Tibial nerve (tissue), 4 donors: ENCODE results near the gene BIRC2. TPM values are rescaled to one million over a fixed set of nuclear protein-coding genes. Genes with fewer than 3 reads are reported as not detected.

Experiments used
- DNase-seq, 2 donors: peaks; one replicate each; pipeline ENCODE4 v3.0.0-alpha.2; 2019; ENCODE audit warnings: low spot score in 2 of 2
- H3K27ac ChIP-seq, 4 donors: fragments of 200-600 bp; sonication (generic) in 3 of 4; one replicate each; pipeline ENCODE4 v1.5.1; 2017 to 2019; ENCODE audit warnings: mild to moderate bottlenecking in 1 of 4
- H3K27me3 ChIP-seq, 2 donors: fragments of 200-600 bp; sonication (generic) in 1 of 2; one replicate each; pipeline versions ENCODE4 v1.5.1 to v1.6.0; 2017 to 2019
- H3K36me3 ChIP-seq, 3 donors: fragments of 200-600 bp; sonication (generic); one replicate each; pipeline ENCODE4 v1.5.1; 2018 to 2019
- H3K4me1 ChIP-seq, 4 donors: fragments of 200-600 bp; sonication (generic) in 3 of 4; one replicate each; pipeline ENCODE4 v1.5.1; 2017 to 2019
- H3K4me3 ChIP-seq, 4 donors: fragments of 200-600 bp; sonication (generic) in 3 of 4; one replicate each; pipeline ENCODE4 v1.5.1; 2017 to 2019; ENCODE audit warnings: mild to moderate bottlenecking in 1 of 4, moderate library complexity in 1 of 4
- H3K9me3 ChIP-seq, 4 donors: fragments of 200-600 bp; sonication (generic) in 3 of 4; one replicate each; pipeline ENCODE4 v1.5.1; 2017 to 2019
- EP300 ChIP-seq, 2 donors: sonication (generic); formaldehyde crosslinking; IDR thresholded peaks; one replicate each; pipeline ENCODE4 v1.6.1; 2017; ENCODE audit warnings: antibody characterized with exemption in 2 of 2, mild to moderate bottlenecking in 1 of 2
- POLR2A ChIP-seq, 2 donors: fragments of 450-650 bp; IDR thresholded peaks; one replicate each; pipeline ENCODE4 v1.6.1; 2017; ENCODE audit warnings: antibody characterized with exemption in 2 of 2, mild to moderate bottlenecking in 2 of 2, moderate library complexity in 2 of 2
- WGBS, 2 donors: methylation state at CpG; one replicate each; pipeline ENCODE4 v1.1.5; 2018; 5-methylcytosine and 5-hydroxymethylcytosine counted together
- total RNA-seq, 4 donors: library from RNA; depleted of rRNA; stranded (reverse); fragments of >200 nt; gene quantifications; one replicate each; pipeline ENCODE4 v1.1.0, GENCODE V29; 2016
- TF ChIP-seq, protein P1 (sequence below), 5 experiments: fragments of 200-600 bp in 3 of 5; fragments of 450-650 bp in 2 of 5; sonication (generic) in 3 of 5; IDR thresholded peaks; one replicate each; pipeline ENCODE4 v1.5.1; 2016 to 2019; ENCODE audit warnings: antibody characterized with exemption in 5 of 5, mild to moderate bottlenecking in 3 of 5, moderate library complexity in 2 of 5

Gene BIRC2
- total RNA-seq, 4 donors from 2014 or later, result 39.0 to 74.5 (median 51.4) TPM

GRCh38 chr11:102306048-102306597, 40.9 kb upstream of the BIRC2 start:
- peak in 1 of 2 donors; percentile 15 for DNase-seq
- Histone ChIP-seq H3K27me3 (no peaks in the 10 kb centered on the region), H3K36me3 (peaks cover 0 to 6% (median 0%) of the 10 kb centered on the region in 3 donors), H3K9me3 (peaks cover 0 to 17% (median 0%) of the 10 kb centered on the region in 4 donors), H3K4me1 (peaks cover 0 to 22% (median 12%) of the 10 kb centered on the region in 4 donors), H3K4me3 (no peak overlapping the region), H3K27ac (peak overlapping the region in 3 of 4 donors; percentile 61 to 69 (median 68))
- WGBS, 2 donors, result 63 to 83% methylated on average over 5 of the region's 5 CpGs
- no peak for TF ChIP-seq EP300 (IDR thresholded peaks at IDR 0.05)
- TF ChIP-seq, protein P1, sequence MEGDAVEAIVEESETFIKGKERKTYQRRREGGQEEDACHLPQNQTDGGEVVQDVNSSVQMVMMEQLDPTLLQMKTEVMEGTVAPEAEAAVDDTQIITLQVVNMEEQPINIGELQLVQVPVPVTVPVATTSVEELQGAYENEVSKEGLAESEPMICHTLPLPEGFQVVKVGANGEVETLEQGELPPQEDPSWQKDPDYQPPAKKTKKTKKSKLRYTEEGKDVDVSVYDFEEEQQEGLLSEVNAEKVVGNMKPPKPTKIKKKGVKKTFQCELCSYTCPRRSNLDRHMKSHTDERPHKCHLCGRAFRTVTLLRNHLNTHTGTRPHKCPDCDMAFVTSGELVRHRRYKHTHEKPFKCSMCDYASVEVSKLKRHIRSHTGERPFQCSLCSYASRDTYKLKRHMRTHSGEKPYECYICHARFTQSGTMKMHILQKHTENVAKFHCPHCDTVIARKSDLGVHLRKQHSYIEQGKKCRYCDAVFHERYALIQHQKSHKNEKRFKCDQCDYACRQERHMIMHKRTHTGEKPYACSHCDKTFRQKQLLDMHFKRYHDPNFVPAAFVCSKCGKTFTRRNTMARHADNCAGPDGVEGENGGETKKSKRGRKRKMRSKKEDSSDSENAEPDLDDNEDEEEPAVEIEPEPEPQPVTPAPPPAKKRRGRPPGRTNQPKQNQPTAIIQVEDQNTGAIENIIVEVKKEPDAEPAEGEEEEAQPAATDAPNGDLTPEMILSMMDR (IDR thresholded peaks at IDR 0.05), result no peak
- no peak for TF ChIP-seq POLR2A (IDR thresholded peaks at IDR 0.05)

DNA sequence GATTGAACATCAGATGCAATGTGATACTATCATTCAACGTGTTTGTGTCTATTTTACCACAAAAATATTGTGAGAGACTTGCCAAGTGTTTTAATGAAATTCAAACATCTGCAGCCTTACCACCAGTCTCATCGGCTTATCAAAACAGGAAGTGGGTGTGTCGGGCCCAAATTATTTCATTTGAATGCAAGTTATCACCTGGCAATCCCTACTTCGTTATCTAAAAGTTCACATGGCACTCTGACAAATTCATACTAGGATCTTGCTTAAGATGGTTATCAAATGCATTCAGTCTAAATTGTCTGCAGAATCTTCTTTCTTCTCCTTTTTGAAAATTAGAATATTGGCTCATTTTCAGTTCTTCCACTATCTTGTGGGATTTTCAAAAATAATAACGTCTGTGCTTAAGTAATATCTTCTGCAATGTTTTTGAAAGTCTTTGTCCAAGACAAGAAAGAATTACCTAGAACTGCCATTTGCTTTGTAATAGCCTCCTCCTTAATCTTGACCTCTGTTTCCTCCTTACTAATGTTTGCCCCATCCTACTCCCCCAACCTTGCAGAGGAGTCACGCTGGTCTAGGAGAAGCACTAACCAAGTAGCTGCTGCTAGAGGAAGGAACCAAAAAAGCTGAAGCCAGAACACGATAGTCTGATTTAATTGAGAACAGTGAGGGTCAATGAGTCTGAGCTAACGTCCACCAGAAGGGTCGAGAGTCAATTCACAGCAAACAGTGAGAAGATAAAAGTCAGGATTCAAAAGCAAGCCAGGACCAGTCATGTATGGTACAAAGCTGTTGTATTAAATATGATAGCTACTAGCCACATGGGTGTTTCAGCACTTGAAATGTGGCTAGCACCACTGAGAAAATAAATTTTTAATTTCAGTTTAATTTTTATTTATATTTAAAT, 39.9 kb upstream of the BIRC2 start:
- Histone ChIP-seq H3K27ac (peak overlapping the region in 2 of 4 donors; percentile 68 to 69), H3K9me3 (peaks cover 0 to 9% (median 0%) of the 10 kb centered on the region in 4 donors), H3K4me3 (no peak overlapping the region), H3K27me3 (no peaks in the 10 kb centered on the region), H3K36me3 (peaks cover 0 to 6% (median 0%) of the 10 kb centered on the region in 3 donors), H3K4me1 (peaks cover 0 to 25% (median 12%) of the 10 kb centered on the region in 4 donors)
- TF ChIP-seq, protein P1 (IDR thresholded peaks at IDR 0.05), result no peak
- TF ChIP-seq EP300 (IDR thresholded peaks at IDR 0.05), result no peak
- no peak for TF ChIP-seq POLR2A (IDR thresholded peaks at IDR 0.05)
- DNase-seq, result no peak
- WGBS, 2 donors, result 41 to 45% methylated on average over 9 of the region's 9 CpGs

DNA sequence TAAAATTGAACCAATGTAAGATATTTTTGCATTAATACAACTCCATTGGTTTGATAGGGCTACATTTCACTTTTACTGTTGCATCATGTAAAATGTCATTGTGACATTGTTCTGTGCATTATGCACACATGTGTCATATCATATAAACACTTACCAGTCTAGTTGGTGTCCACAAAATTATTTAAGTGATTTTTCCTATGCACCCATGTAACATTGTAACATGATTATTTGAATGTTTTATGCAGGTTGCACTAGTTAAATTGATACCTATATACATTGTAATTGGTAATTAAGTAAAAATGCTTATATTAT, 39.3 kb upstream of the BIRC2 start:
- DNase-seq, result no peak
- Histone ChIP-seq H3K4me3 (no peak overlapping the region), H3K27me3 (no peaks in the 10 kb centered on the region), H3K9me3 (peaks cover 0 to 3% (median 0%) of the 10 kb centered on the region in 4 donors), H3K27ac (peak overlapping the region in 1 of 4 donors; percentile 69), H3K4me1 (peaks cover 0 to 31% (median 12%) of the 10 kb centered on the region in 4 donors), H3K36me3 (peaks cover 0 to 2% (median 0%) of the 10 kb centered on the region in 3 donors)
- no peak for TF ChIP-seq POLR2A (IDR thresholded peaks at IDR 0.05)
- TF ChIP-seq EP300 (IDR thresholded peaks at IDR 0.05), result no peak
- TF ChIP-seq, protein P1 (IDR thresholded peaks at IDR 0.05), result no peak

- H3K9me3 ChIP-seq, result no peaks in the 10 kb centered on the region
- TF ChIP-seq, protein P1 (IDR thresholded peaks at IDR 0.05), result no peak
- TF ChIP-seq POLR2A (IDR thresholded peaks at IDR 0.05) (no peak), EP300 (IDR thresholded peaks at IDR 0.05) (no peak)
- H3K27me3 ChIP-seq, result no peaks in the 10 kb centered on the region
- no peak overlapping the region for H3K4me3 ChIP-seq
- 86% methylated on average over 25 of the region's 25 CpGs for WGBS, 2 donors
- H3K27ac ChIP-seq, result no peak overlapping the region
- no peak for DNase-seq
- peaks cover 0 to 45% (median 21%) of the 10 kb centered on the region in 4 donors for H3K4me1 ChIP-seq
- H3K36me3 ChIP-seq, result no peaks in the 10 kb centered on the region
Measured at GRCh38 chr11:102309621-102310541, 37.1 kb upstream of the BIRC2 start.
